ENCODE measurements around the gene FGF23. TPM values are rescaled to one million over a fixed set of nuclear protein-coding genes. Genes with fewer than 3 reads are reported as not detected.

Gene FGF23
- total RNA-seq, 1 donor from 2014 or later = not detected

Other genes starting within 250 kb of the FGF23 start
- gene CCND2, start 106.0 kb downstream of the FGF23 start, total RNA-seq = 57.5 TPM
- 0.98 TPM for gene TIGAR, start 58.5 kb downstream of the FGF23 start, total RNA-seq
- not detected for gene FGF6, start 66.1 kb upstream of the FGF23 start, total RNA-seq
- 4.2 TPM for gene RAD51AP1, start 159.2 kb upstream of the FGF23 start, total RNA-seq
- gene DYRK4, start 182.5 kb upstream of the FGF23 start, total RNA-seq = 19.4 TPM

Measured in vagina (tissue), 1 donor.